Neutrophil (primary cell): ENCODE results near the gene ADM5.
A peak's percentile ranks its signal among the peaks of the same experiment; 100 is the strongest.

Source experiments
- H3K27ac ChIP-seq: fragments of 200-600 bp; sonication (generic); 2 replicates; pipeline ENCODE4 v1.5.1; 2016; ENCODE audit warnings: mild to moderate bottlenecking, moderate library complexity
- H3K27me3 ChIP-seq: fragments of 200-600 bp; sonication (generic); 2 replicates; pipeline ENCODE4 v1.6.0; 2016; ENCODE audit warnings: mild to moderate bottlenecking
- H3K36me3 ChIP-seq: fragments of 200-600 bp; sonication (generic); 2 replicates; pipeline ENCODE4 v1.5.1; 2017
- H3K4me1 ChIP-seq, 2 experiments: fragments of 200-600 bp in 1 of 2; sonication (generic) in 1 of 2; 1 replicate in 1 of 2; 2 replicates in 1 of 2; pipeline versions ENCODE4 v1.5.1 to v1.6.1; 2013 to 2016; ENCODE audit warnings: low read depth in 1 of 2, low read length in 1 of 2, mild to moderate bottlenecking in 1 of 2, moderate library complexity in 1 of 2; ENCODE audit not compliant: control insufficient read depth in 1 of 2, insufficient read depth in 1 of 2
- H3K4me3 ChIP-seq, 2 experiments: fragments of 200-600 bp in 1 of 2; sonication (generic) in 1 of 2; 1 replicate in 1 of 2; 2 replicates in 1 of 2; pipeline ENCODE4 v1.5.1; 2013 to 2016; ENCODE audit warnings: low read depth in 1 of 2, low read length in 1 of 2, mild to moderate bottlenecking in 1 of 2, moderate library complexity in 1 of 2
- H3K9me3 ChIP-seq: fragments of 200-600 bp; sonication (generic); 2 replicates; pipeline ENCODE4 v1.5.1; 2016
- TF ChIP-seq, protein P1 (sequence below): fragments of 200-600 bp; sonication (generic); IDR thresholded peaks from 2 replicates; pipeline ENCODE4 v1.5.1; 2016; ENCODE audit warnings: antibody characterized with exemption

ADM5 gene

DNA sequence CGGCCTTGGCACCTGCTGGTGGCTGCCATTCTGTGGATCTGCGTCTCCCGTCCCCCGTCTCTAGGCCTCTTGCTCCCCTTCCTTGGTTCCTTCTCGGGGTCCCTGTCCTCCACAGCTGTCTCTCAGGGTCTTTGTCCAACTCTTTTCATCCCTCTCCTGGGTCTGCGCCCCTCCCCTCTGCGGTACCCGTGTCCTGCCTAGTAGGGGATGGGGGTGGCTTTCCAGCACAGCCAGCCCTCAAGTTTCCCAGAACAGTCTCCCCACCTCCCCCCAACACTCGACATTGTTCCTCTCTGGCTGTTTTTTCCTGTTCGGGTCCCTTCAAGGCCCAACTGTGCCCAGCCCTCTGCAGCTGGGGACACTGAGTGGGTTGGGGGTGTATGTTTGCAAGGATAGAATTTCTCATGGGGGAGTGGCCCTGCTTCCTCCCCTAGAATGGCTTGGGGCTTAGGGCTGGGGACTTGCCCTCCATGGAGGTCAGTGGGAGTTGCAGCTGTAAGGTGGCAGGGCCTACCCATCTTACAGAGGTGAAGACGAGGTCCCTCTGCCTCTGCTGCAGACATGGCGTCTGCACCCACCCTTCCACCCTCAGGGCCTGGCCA lies 762 bp upstream of the ADM5 start:
- Histone ChIP-seq H3K27ac (no peak overlapping the region), H3K4me3 (no peak overlapping the region), H3K36me3 (peaks cover 24% of the 10 kb centered on the region), H3K27me3 (peaks cover 55% of the 10 kb centered on the region), H3K9me3 (no peaks in the 10 kb centered on the region), H3K4me1 (peaks cover 4 to 13% of the 10 kb centered on the region in 2 experiments)
- TF ChIP-seq, protein P1, sequence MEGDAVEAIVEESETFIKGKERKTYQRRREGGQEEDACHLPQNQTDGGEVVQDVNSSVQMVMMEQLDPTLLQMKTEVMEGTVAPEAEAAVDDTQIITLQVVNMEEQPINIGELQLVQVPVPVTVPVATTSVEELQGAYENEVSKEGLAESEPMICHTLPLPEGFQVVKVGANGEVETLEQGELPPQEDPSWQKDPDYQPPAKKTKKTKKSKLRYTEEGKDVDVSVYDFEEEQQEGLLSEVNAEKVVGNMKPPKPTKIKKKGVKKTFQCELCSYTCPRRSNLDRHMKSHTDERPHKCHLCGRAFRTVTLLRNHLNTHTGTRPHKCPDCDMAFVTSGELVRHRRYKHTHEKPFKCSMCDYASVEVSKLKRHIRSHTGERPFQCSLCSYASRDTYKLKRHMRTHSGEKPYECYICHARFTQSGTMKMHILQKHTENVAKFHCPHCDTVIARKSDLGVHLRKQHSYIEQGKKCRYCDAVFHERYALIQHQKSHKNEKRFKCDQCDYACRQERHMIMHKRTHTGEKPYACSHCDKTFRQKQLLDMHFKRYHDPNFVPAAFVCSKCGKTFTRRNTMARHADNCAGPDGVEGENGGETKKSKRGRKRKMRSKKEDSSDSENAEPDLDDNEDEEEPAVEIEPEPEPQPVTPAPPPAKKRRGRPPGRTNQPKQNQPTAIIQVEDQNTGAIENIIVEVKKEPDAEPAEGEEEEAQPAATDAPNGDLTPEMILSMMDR = no peak

DNA sequence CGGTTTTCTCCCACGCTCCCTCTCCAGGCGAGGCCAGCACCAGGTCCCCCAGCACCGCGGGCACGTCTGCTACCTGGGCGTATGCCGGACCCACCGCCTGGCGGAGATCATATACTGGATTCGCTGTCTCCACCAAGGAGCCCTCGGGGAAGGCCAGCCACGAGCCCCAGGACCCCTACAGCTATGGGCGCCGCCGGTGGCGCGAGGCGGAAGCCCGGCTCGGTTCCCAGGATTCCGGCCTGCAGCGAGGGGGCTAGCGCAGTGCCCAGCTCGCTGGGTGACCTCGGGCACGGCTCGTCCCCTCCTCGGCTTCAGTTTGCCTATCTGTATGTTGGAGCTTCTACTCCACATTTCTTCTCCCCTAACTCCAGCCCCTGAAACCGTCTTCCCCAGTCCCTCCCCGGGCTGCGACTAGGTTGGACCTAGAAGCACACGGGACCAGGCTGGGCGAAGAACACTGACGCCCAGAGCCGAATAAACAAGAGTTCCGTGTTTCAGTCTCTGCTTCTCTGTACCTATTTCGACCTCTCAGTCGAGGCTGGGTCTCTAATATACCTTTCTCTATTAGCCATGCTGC lies 773 bp downstream of the ADM5 start:
- Histone ChIP-seq H3K4me3 (no peak overlapping the region), H3K27me3 (peaks cover 57% of the 10 kb centered on the region), H3K36me3 (peaks cover 10% of the 10 kb centered on the region), H3K9me3 (no peaks in the 10 kb centered on the region), H3K27ac (no peak overlapping the region), H3K4me1 (peaks cover 4 to 13% of the 10 kb centered on the region in 2 experiments)
- TF ChIP-seq, protein P1 = no peak

DNA sequence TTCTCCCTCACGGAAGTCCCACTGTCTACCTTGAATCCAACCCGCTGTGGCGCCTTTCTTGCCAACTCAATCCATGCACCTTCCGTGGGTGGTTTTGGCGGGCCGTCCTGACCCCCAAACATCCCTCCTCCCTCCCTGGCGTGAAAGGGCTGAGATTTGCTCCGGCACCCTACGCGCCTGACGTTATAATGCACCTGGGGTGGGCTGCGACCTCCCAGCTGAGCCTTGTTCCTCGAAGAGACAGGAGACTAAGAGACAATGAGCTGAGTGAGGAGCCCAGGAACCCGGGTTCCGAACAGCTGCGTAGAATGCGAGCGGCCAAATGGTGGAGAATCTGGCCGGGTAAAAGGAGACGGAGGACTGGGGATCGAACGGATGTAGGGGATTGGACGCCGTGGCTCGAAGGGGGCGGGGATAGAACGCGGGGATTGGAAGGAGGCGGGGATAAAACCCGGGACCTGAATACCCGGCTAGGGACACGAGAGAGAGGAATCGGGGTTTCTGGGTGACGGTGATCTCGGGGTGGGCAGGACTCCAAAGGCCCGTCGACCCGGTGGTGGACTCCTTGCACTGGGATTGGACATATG lies 1.4 kb downstream of the ADM5 start, which contains the start of gene CPT1C:
Gene CPT1C, plus strand, starts transcription at position 461 of the 587 bp plus-strand sequence. CDS start 1,137 bp downstream, outside the sequence.
- TF ChIP-seq, protein P1 = no peak
- H3K27ac ChIP-seq = no peak within 1 kb of the TSS
- peaks cover 4 to 13% of the 10 kb centered on the region in 2 experiments for H3K4me1 ChIP-seq
- peaks cover 57% of the 10 kb centered on the region for H3K27me3 ChIP-seq
- peak within 1 kb of the TSS in 1 of 2 experiments; percentile 18 for H3K4me3 ChIP-seq
- peaks cover 7% of the 10 kb centered on the region for H3K36me3 ChIP-seq
- no peaks in the 10 kb centered on the region for H3K9me3 ChIP-seq

DNA sequence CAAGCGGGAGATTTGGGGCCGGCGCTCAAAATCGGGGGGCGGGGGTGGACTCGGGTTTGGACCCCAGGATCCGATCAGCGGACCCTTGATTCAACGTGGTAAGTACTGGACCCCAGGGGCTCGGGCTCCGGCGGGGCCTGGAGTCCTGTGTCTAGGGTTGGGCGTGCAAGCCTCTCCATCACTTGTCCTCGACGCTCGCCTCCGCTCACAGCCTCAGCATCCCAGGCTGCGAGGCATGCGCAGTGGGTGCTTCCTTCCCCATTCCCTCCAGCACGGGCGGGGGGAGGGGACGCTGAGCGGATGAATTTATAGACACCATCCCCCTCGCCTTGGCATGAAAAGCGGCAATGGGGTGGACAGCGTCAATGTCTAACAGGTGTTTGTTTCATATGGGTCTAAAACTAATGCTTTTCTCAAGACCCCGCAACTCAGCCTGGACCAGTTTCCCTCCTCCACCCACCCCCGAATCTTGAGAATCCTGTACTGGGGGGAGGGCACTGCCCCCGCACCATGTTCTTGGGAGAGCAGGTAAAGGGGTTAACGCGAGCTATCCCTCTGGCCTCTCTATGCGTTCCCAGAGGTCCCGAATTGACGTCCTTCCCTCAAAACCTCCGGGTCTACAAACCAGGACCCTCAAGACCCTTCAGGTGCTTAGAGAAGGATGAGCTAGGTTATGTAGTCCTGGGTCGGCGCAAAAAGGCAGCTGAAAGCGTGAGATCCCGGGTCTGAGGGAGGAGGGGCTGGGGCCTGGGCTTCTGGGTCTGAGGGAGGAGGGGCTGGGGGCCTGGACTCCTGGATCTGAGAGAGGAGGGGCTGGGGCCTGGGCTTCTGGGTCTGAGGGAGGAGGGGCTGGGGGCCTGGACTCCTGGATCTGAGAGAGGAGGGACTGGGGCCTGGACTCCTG lies 2.1 kb downstream of the ADM5 start:
- H3K27ac ChIP-seq = no peak overlapping the region
- TF ChIP-seq, protein P1 = no peak

DNA sequence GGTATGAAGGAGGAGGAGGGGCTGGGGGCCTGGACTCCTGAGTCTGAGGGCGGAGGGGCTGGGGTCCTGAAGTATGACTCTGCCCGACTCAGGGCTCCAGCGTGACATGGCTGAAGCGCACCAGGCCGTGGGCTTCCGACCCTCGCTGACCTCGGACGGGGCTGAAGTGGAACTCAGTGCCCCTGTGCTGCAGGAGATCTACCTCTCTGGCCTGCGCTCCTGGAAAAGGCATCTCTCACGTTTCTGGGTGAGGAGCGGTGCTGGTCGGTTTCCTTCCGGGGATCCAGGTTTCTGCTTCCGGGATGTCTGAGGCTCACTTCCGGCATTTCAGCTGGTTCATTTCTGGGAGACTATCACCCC lies 2.7 kb downstream of the ADM5 start:
- Histone ChIP-seq H3K9me3 (no peaks in the 10 kb centered on the region), H3K27ac (no peak overlapping the region), H3K4me3 (no peak overlapping the region), H3K4me1 (peaks cover 4 to 13% of the 10 kb centered on the region in 2 experiments), H3K36me3 (no peaks in the 10 kb centered on the region), H3K27me3 (peaks cover 57% of the 10 kb centered on the region)
- TF ChIP-seq, protein P1 = no peak

More for the DNA sequence above, 2.1 kb downstream of the ADM5 start:
- Histone ChIP-seq H3K36me3 (no peaks in the 10 kb centered on the region), H3K27me3 (peaks cover 57% of the 10 kb centered on the region), H3K4me1 (peaks cover 4 to 13% of the 10 kb centered on the region in 2 experiments), H3K4me3 (peak overlapping the region in 1 of 2 experiments; percentile 18), H3K9me3 (no peaks in the 10 kb centered on the region)
